NOMO-1 (cell line): Measurements from ENCODE around the gene SMIM38.
"Not testable (repeated sequence)": the region's sequence is repeated elsewhere in the genome, so short reads cannot be mapped to it uniquely, and the experiment has no call there.

ENCODE experiments used
- DNase-seq, 2 experiments: peaks; one replicate each; lab custom pipeline; 2025; ENCODE audit not compliant: unreplicated experiment in 2 of 2; lab: John Stamatoyannopoulos, UW

The SMIM38 gene

GRCh38 chr11:69121621-69122325, 34.0 kb upstream of the SMIM38 start:
- no peak for DNase-seq

- DNase-seq, result no peak
These were observed 33.5 kb upstream of the SMIM38 start for GRCh38 chr11:69122326-69122629.

- no peak for DNase-seq
These were observed 32.9 kb upstream of the SMIM38 start for GRCh38 chr11:69122630-69123431.

GRCh38 chr11:69123593-69124545, 31.9 kb upstream of the SMIM38 start:
- no peak for DNase-seq

GRCh38 chr11:69125861-69126260, 29.9 kb upstream of the SMIM38 start:
- DNase-seq, result no peak

- DNase-seq, result no peak
These were observed 29.4 kb upstream of the SMIM38 start for GRCh38 chr11:69126286-69126685.

GRCh38 chr11:69127081-69127850, 28.5 kb upstream of the SMIM38 start:
- no peak for DNase-seq

GRCh38 chr11:69127884-69128283, 27.9 kb upstream of the SMIM38 start:
- DNase-seq, result no peak

GRCh38 chr11:69129053-69129452, 26.7 kb upstream of the SMIM38 start:
- DNase-seq, result no peak

GRCh38 chr11:69129647-69130046, 26.1 kb upstream of the SMIM38 start:
- no peak for DNase-seq

GRCh38 chr11:69130654-69131053, 25.1 kb upstream of the SMIM38 start:
- no peak for DNase-seq

- DNase-seq, result no peak
These were observed 24.6 kb upstream of the SMIM38 start for GRCh38 chr11:69131121-69131566.

GRCh38 chr11:69131644-69132300, 24.0 kb upstream of the SMIM38 start:
- DNase-seq, result no peak

GRCh38 chr11:69132301-69132670, 23.4 kb upstream of the SMIM38 start:
- DNase-seq, result no peak

GRCh38 chr11:69133251-69133650, 22.5 kb upstream of the SMIM38 start:
- DNase-seq, result no peak

- DNase-seq, result not testable (repeated sequence)
These were observed 21.6 kb upstream of the SMIM38 start for GRCh38 chr11:69134182-69134581.

GRCh38 chr11:69134957-69135356, 20.8 kb upstream of the SMIM38 start:
- DNase-seq, result no peak

- no peak for DNase-seq
These were observed 20.0 kb upstream of the SMIM38 start for GRCh38 chr11:69135420-69136363.

GRCh38 chr11:69136471-69136870, 19.3 kb upstream of the SMIM38 start:
- DNase-seq, result no peak
